ENCODE measurements around the gene CS. TPM values are rescaled to one million over a fixed set of nuclear protein-coding genes. Genes with fewer than 3 reads are reported as not detected.

Gene CS
- polyA plus RNA-seq, 1 donor from 2014 or later = 65.7 TPM

DNA sequence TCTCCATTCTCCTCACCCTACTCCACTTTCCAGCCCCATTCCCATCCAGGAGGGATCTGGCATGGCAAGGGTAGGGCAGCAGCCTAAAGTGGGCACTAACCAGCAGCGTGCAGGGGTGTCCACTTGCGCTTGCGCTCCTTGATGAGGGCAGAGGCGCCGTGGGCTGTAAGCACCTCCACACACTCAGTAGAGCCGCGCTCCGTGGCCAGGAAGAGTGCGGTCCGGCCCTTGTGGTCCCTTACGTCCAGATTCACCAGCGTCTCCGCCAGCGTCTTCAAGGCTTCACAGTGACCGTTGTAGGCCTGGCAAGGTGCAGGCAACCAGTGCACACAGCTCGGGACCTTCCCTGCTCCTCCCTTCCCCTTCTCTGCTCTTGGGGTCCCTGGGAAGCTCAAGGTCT, 52.2 kb downstream of the CS start:
- Histone ChIP-seq H3K4me2 (ENCODE audit: low read length) (no peak overlapping the region), H3K9me2 (ENCODE audit: insufficient read depth, low read length) (no peaks in the 10 kb centered on the region), H3K27ac (ENCODE audit: low read length) (no peak overlapping the region), H3K9me3 (ENCODE audit: low read length) (no peaks in the 10 kb centered on the region), H3K36me3 (ENCODE audit: insufficient read depth, low read length) (no peaks in the 10 kb centered on the region), H3K79me2 (replicated peaks; ENCODE audit: insufficient read depth, low read length) (no peaks in the 10 kb centered on the region), H4K20me1 (ENCODE audit: insufficient read depth) (no peaks in the 10 kb centered on the region), H2AFZ (ENCODE audit: low read depth, low read length) (no peak overlapping the region), H3K27me3 (ENCODE audit: insufficient read depth, low read depth, low read length) (no peaks in the 10 kb centered on the region), H3K4me3 (ENCODE audit: low read length) (no peak overlapping the region), H3K9ac (ENCODE audit: low read length) (no peak overlapping the region), H3F3A (ENCODE audit: insufficient read depth, low read length, poor library complexity, severe bottlenecking) (no peaks in the 10 kb centered on the region)
- TF ChIP-seq, protein P1, sequence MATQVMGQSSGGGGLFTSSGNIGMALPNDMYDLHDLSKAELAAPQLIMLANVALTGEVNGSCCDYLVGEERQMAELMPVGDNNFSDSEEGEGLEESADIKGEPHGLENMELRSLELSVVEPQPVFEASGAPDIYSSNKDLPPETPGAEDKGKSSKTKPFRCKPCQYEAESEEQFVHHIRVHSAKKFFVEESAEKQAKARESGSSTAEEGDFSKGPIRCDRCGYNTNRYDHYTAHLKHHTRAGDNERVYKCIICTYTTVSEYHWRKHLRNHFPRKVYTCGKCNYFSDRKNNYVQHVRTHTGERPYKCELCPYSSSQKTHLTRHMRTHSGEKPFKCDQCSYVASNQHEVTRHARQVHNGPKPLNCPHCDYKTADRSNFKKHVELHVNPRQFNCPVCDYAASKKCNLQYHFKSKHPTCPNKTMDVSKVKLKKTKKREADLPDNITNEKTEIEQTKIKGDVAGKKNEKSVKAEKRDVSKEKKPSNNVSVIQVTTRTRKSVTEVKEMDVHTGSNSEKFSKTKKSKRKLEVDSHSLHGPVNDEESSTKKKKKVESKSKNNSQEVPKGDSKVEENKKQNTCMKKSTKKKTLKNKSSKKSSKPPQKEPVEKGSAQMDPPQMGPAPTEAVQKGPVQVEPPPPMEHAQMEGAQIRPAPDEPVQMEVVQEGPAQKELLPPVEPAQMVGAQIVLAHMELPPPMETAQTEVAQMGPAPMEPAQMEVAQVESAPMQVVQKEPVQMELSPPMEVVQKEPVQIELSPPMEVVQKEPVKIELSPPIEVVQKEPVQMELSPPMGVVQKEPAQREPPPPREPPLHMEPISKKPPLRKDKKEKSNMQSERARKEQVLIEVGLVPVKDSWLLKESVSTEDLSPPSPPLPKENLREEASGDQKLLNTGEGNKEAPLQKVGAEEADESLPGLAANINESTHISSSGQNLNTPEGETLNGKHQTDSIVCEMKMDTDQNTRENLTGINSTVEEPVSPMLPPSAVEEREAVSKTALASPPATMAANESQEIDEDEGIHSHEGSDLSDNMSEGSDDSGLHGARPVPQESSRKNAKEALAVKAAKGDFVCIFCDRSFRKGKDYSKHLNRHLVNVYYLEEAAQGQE (IDR thresholded peaks at IDR 0.05; ENCODE audit: borderline replicate concordance) = no peak
- TF ChIP-seq TAF1 (IDR thresholded peaks at IDR 0.05; ENCODE audit: low read depth) (no peak), MXI1 (conservative IDR thresholded peaks at IDR 0.05; ENCODE audit: poor library complexity, severe bottlenecking) (no peak), EZH2 (IDR thresholded peaks at IDR 0.05; ENCODE audit: borderline replicate concordance, insufficient read depth, low read length, poor library complexity, severe bottlenecking) (no peak), RAD21 (conservative IDR thresholded peaks at IDR 0.05) (no peak), EP300 (conservative IDR thresholded peaks at IDR 0.05; ENCODE audit: poor library complexity, severe bottlenecking) (no peak)

DNA sequence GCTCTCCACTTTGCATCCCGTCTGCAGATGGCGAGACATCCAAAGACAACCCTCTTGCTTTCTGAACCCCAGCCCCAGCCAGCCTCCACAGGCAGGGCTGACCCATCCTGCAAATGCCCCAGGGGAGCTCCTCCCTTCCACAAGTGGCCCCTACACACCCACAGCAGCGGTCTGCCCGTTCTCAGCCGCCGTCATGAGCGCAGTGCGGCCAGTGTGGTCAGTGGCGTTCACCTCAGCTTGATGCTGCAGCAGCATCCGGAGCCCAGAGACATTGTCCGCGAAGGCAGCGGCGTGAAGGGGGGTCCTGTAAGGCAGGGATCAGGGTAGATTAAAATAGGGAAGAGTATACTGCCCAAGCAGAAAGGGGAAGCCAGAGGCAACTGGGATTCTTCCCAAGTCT, 55.6 kb downstream of the CS start:
- no peak overlapping the region for H3K4me3 ChIP-seq (ENCODE audit: low read length)
- H4K20me1 ChIP-seq (ENCODE audit: insufficient read depth) = no peaks in the 10 kb centered on the region
- TF ChIP-seq SMC3 (conservative IDR thresholded peaks at IDR 0.05; ENCODE audit: poor library complexity) (no peak), MXI1 (conservative IDR thresholded peaks at IDR 0.05; ENCODE audit: poor library complexity, severe bottlenecking) (no peak), TAF1 (IDR thresholded peaks at IDR 0.05; ENCODE audit: low read depth) (no peak), EZH2 (IDR thresholded peaks at IDR 0.05; ENCODE audit: borderline replicate concordance, insufficient read depth, low read length, poor library complexity, severe bottlenecking) (no peak), RAD21 (conservative IDR thresholded peaks at IDR 0.05) (no peak)
- H2AFZ ChIP-seq (ENCODE audit: low read depth, low read length) = no peak overlapping the region
- no peak overlapping the region for H3K9ac ChIP-seq (ENCODE audit: low read length)
- no peak overlapping the region for H3K27ac ChIP-seq (ENCODE audit: low read length)
- no peaks in the 10 kb centered on the region for H3K36me3 ChIP-seq (ENCODE audit: insufficient read depth, low read length)
- no peaks in the 10 kb centered on the region for H3K27me3 ChIP-seq (ENCODE audit: insufficient read depth, low read depth, low read length)
- no peaks in the 10 kb centered on the region for H3F3A ChIP-seq (ENCODE audit: insufficient read depth, low read length, poor library complexity, severe bottlenecking)
- no peaks in the 10 kb centered on the region for H3K9me3 ChIP-seq (ENCODE audit: low read length)
- no peak overlapping the region for H3K4me2 ChIP-seq (ENCODE audit: low read length)
- H3K9me2 ChIP-seq (ENCODE audit: insufficient read depth, low read length) = no peaks in the 10 kb centered on the region
- no peaks in the 10 kb centered on the region for H3K79me2 ChIP-seq (replicated peaks; ENCODE audit: insufficient read depth, low read length)

DNA sequence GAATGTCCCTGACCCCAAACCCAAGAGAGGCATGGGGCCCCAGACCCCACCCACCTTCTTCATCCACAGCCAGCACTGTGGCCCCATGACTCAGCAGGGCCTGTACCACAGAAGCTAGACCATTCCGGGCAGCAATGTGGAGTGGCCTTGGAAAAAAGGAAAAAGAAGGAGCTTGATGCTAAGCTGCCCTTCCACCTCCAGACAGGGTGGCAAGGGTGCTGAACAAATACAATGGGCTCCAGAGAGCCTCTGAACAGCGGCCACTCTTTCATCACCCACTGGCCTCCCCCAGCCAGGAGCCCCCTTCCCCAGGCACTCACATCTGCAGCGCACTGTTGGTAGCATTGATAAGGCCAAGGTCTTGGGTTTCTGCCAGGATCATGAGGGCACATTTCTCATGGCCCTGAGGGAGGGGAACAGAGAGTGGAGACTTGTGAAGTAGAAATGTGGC, 56.4 kb downstream of the CS start:
- Histone ChIP-seq H2AFZ (ENCODE audit: low read depth, low read length) (no peak overlapping the region), H3K27me3 (ENCODE audit: insufficient read depth, low read depth, low read length) (no peaks in the 10 kb centered on the region), H3K27ac (ENCODE audit: low read length) (no peak overlapping the region), H3K9me2 (ENCODE audit: insufficient read depth, low read length) (no peaks in the 10 kb centered on the region), H3K4me3 (ENCODE audit: low read length) (no peak overlapping the region), H3K36me3 (ENCODE audit: insufficient read depth, low read length) (no peaks in the 10 kb centered on the region), H3K9me3 (ENCODE audit: low read length) (no peaks in the 10 kb centered on the region), H3F3A (ENCODE audit: insufficient read depth, low read length, poor library complexity, severe bottlenecking) (no peaks in the 10 kb centered on the region), H4K20me1 (ENCODE audit: insufficient read depth) (no peaks in the 10 kb centered on the region), H3K79me2 (replicated peaks; ENCODE audit: insufficient read depth, low read length) (no peaks in the 10 kb centered on the region), H3K9ac (ENCODE audit: low read length) (no peak overlapping the region), H3K4me2 (ENCODE audit: low read length) (no peak overlapping the region)
- TF ChIP-seq RAD21 (conservative IDR thresholded peaks at IDR 0.05) = no peak
- TF ChIP-seq, protein P2, sequence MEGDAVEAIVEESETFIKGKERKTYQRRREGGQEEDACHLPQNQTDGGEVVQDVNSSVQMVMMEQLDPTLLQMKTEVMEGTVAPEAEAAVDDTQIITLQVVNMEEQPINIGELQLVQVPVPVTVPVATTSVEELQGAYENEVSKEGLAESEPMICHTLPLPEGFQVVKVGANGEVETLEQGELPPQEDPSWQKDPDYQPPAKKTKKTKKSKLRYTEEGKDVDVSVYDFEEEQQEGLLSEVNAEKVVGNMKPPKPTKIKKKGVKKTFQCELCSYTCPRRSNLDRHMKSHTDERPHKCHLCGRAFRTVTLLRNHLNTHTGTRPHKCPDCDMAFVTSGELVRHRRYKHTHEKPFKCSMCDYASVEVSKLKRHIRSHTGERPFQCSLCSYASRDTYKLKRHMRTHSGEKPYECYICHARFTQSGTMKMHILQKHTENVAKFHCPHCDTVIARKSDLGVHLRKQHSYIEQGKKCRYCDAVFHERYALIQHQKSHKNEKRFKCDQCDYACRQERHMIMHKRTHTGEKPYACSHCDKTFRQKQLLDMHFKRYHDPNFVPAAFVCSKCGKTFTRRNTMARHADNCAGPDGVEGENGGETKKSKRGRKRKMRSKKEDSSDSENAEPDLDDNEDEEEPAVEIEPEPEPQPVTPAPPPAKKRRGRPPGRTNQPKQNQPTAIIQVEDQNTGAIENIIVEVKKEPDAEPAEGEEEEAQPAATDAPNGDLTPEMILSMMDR (IDR thresholded peaks at IDR 0.05; ENCODE audit: poor library complexity, severe bottlenecking) = no peak
